IMR-90 (cell line): ENCODE results near the gene CTAG1A. TPM values are rescaled to one million over a fixed set of nuclear protein-coding genes. Genes with fewer than 3 reads are reported as not detected.

Experiments used
- ATAC-seq: fragments of 200-7000 bp; cut with Tn5 transposase; 2 replicates; pipeline ENCODE4 v1.9.1; 2020; ENCODE audit warnings: low read depth, mild to moderate bottlenecking, moderate library complexity
- BruUV-seq: library from RNA; stranded (reverse); fragments of 400-500 nt; replicated peaks from 2 replicates; lab custom pipeline; 2021; lab: Mats Ljungman, UMichigan
- CTCF ChIA-PET: fragments of 300-600 bp; formaldehyde crosslinking; extraction: SDS; loops from one replicate; lab custom pipeline; 2021; ENCODE audit warnings: antibody characterized with exemption; lab: Yijun Ruan, JAX
- POLR2A ChIA-PET: fragments of 300-600 bp; sonication (Branson Sonifier 250); formaldehyde crosslinking; loops from one replicate; lab custom pipeline; 2022; ENCODE audit warnings: antibody characterized with exemption; ENCODE audit not compliant: unreplicated experiment; lab: Charles Lee
- DNase-seq: peaks from one replicate; pipeline ENCODE4 v3.0.0; 2013
- H2AFZ ChIP-seq: replicated peaks from 2 replicates; pipeline ENCODE3; 2013; ENCODE audit warnings: low read length, mild to moderate bottlenecking; ENCODE audit not compliant: poor library complexity
- H2AK5ac ChIP-seq: 2 replicates; pipeline ENCODE4 v1.6.1; 2013; ENCODE audit warnings: low read depth, low read length, inconsistent platforms
- H2AK9ac ChIP-seq: replicated peaks from 2 replicates; pipeline ENCODE3; 2013; ENCODE audit warnings: mild to moderate bottlenecking, low read depth, low read length, moderate library complexity; ENCODE audit not compliant: poor library complexity
- H2BK120ac ChIP-seq: 2 replicates; pipeline ENCODE4 v1.6.1; 2013; ENCODE audit warnings: low read depth, low read length, inconsistent platforms
- H2BK15ac ChIP-seq: 3 replicates; pipeline ENCODE4 v1.6.1; 2013; ENCODE audit warnings: low read depth, low read length, inconsistent platforms
- H2BK20ac ChIP-seq: 2 replicates; pipeline ENCODE4 v1.6.1; 2013; ENCODE audit warnings: low read depth, mild to moderate bottlenecking, inconsistent platforms, low read length, moderate library complexity
- H2BK5ac ChIP-seq: 2 replicates; pipeline ENCODE4 v1.6.1; 2013; ENCODE audit warnings: mild to moderate bottlenecking, low read depth, low read length, inconsistent platforms; ENCODE audit not compliant: poor library complexity, severe bottlenecking
- H3K14ac ChIP-seq: replicated peaks from 2 replicates; pipeline ENCODE4 v1.6.1; 2013; ENCODE audit warnings: low read depth, low read length, inconsistent platforms
- H3K18ac ChIP-seq: 2 replicates; pipeline ENCODE4 v1.6.1; 2013; ENCODE audit warnings: low read depth, low read length, control low read depth
- H3K23ac ChIP-seq: 2 replicates; pipeline ENCODE4 v1.6.1; 2013; ENCODE audit warnings: low read depth, low read length, inconsistent platforms
- H3K27ac ChIP-seq: 2 replicates; pipeline ENCODE4 v1.5.1; 2013; ENCODE audit warnings: mild to moderate bottlenecking, control low read depth, low read length; ENCODE audit not compliant: insufficient read depth
- H3K27me3 ChIP-seq: 2 replicates; pipeline ENCODE4 v1.6.1; 2013; ENCODE audit warnings: low read length; ENCODE audit not compliant: control insufficient read depth, insufficient read depth
- H3K36me3 ChIP-seq: 2 replicates; pipeline ENCODE4 v1.6.1; 2013; ENCODE audit warnings: low read length, mixed read lengths; ENCODE audit not compliant: control insufficient read depth, insufficient read depth
- H3K4ac ChIP-seq: 2 replicates; pipeline ENCODE4 v1.6.1; 2013; ENCODE audit warnings: low read depth, low read length, inconsistent platforms
- H3K4me1 ChIP-seq: 2 replicates; pipeline ENCODE4 v1.6.1; 2013; ENCODE audit warnings: low read length, mixed read lengths; ENCODE audit not compliant: control insufficient read depth, insufficient read depth
- H3K4me2 ChIP-seq: 2 replicates; pipeline ENCODE4 v1.6.1; 2013; ENCODE audit warnings: low read depth, mild to moderate bottlenecking, control low read depth, low read length, moderate library complexity
- H3K4me3 ChIP-seq: 2 replicates; pipeline ENCODE4 v1.5.1; 2013; ENCODE audit warnings: low read depth, mild to moderate bottlenecking, control low read depth, low read length, moderate library complexity; ENCODE audit not compliant: insufficient read depth
- H3K56ac ChIP-seq: 2 replicates; pipeline ENCODE4 v1.6.1; 2013; ENCODE audit warnings: low read length, inconsistent platforms; ENCODE audit not compliant: insufficient read depth; ENCODE audit errors: extremely low read depth
- H3K79me1 ChIP-seq, 2 experiments: 2 replicates each; pipeline ENCODE4 v1.6.1; 2013; ENCODE audit warnings: low read length in 2 of 2, inconsistent platforms in 1 of 2, low read depth in 1 of 2
- H3K9ac ChIP-seq: 2 replicates; pipeline ENCODE4 v1.6.1; 2013; ENCODE audit warnings: low read depth, low read length, control low read depth
- H3K9me1 ChIP-seq: 2 replicates; pipeline ENCODE4 v1.6.1; 2013; ENCODE audit warnings: low read length, inconsistent platforms; ENCODE audit not compliant: insufficient read depth
- H3K9me3 ChIP-seq: 2 replicates; pipeline ENCODE4 v1.6.1; 2013; ENCODE audit warnings: low read length; ENCODE audit not compliant: control insufficient read depth, insufficient read depth
- H4K20me1 ChIP-seq: 2 replicates; pipeline ENCODE4 v1.6.1; 2013; ENCODE audit warnings: low read length, inconsistent platforms; ENCODE audit not compliant: insufficient read depth
- H4K5ac ChIP-seq: 2 replicates; pipeline ENCODE4 v1.6.1; 2013; ENCODE audit warnings: mild to moderate bottlenecking, low read depth, low read length, control low read depth
- H4K8ac ChIP-seq, 2 experiments: 2 replicates each; pipeline ENCODE4 v1.6.1; 2013; ENCODE audit warnings: low read depth in 2 of 2, low read length in 2 of 2, control low read depth in 1 of 2, inconsistent platforms in 1 of 2
- H4K91ac ChIP-seq: 2 replicates; pipeline ENCODE4 v1.6.1; 2013; ENCODE audit warnings: low read depth, low read length, inconsistent platforms; ENCODE audit not compliant: insufficient read depth
- BHLHE40 ChIP-seq: fragments of 150-350 bp; IDR thresholded peaks from 2 replicates; pipeline ENCODE4 v1.6.1; 2016; ENCODE audit warnings: mild to moderate bottlenecking, low read depth, low read length
- CEBPB ChIP-seq: IDR thresholded peaks from 2 replicates; pipeline ENCODE4 v1.6.1; 2012; ENCODE audit warnings: low read depth, low read length, improper control_type of control experiment
- CHD1 ChIP-seq: IDR thresholded peaks from 2 replicates; pipeline ENCODE4 v1.6.1; 2012; ENCODE audit warnings: low read depth, low read length, improper control_type of control experiment
- FOS ChIP-seq: fragments of 150-350 bp; IDR thresholded peaks from 2 replicates; pipeline ENCODE4 v1.6.1; 2016; ENCODE audit warnings: low read depth, low read length
- MAZ ChIP-seq: IDR thresholded peaks from 2 replicates; pipeline ENCODE4 v1.6.1; 2012; ENCODE audit warnings: low read depth, mild to moderate bottlenecking, low read length, improper control_type of control experiment, moderate library complexity, borderline replicate concordance
- POLR2A ChIP-seq: IDR thresholded peaks from 2 replicates; pipeline ENCODE4 v1.6.1; 2012; ENCODE audit warnings: mild to moderate bottlenecking, low read depth, low read length
- WGBS, 2 experiments: methylation state at CpG; one replicate each; pipeline versions ENCODE4 v1.1.5 to v1.1.7; 2013; ENCODE audit warnings: missing lambda C conversion rate in 2 of 2; ENCODE audit not compliant: insufficient read length in 1 of 2; ENCODE audit errors: extremely low coverage in 2 of 2; 5-methylcytosine and 5-hydroxymethylcytosine counted together
- dilution Hi-C: fragments of 300-500 bp; cut with HindIII; formaldehyde crosslinking; loops from one replicate; pipeline ENCODE4 v1.14.3; 2018; ENCODE audit warnings: low sequenced_read_pairs; ENCODE audit not compliant: unreplicated experiment
- in situ Hi-C: fragments of 300-500 bp; cut with MboI; formaldehyde crosslinking; loops from 3 replicates; pipeline ENCODE4 v1.14.3; 2019; ENCODE audit warnings: low sequenced_read_pairs, inconsistent platforms, mixed read lengths
- intact Hi-C: fragments of 100-400 bp; cut with micrococcal nuclease; formaldehyde crosslinking; loops from 2 replicates; pipeline ENCODE4 v1.10.0; 2022
- polyA plus RNA-seq, 3 experiments: library from polyadenylated mRNA; depleted of rRNA; stranded (reverse); fragments of >200 nt; gene quantifications; 2 replicates each; pipeline ENCODE4 v1.2.3, GENCODE V29; 2012; ENCODE audit warnings: low replicate concordance in 1 of 3
- total RNA-seq: library from RNA; depleted of rRNA; stranded (reverse); fragments of >200 nt; gene quantifications from 2 replicates; pipeline ENCODE4 v1.2.3, GENCODE V29; 2012
- TF ChIP-seq, protein P1 (sequence below): fragments of 150-350 bp; IDR thresholded peaks from 2 replicates; pipeline ENCODE4 v1.6.1; 2016; ENCODE audit warnings: low read depth, mild to moderate bottlenecking, low read length, moderate library complexity, borderline replicate concordance
- TF ChIP-seq, protein P2 (sequence below): conservative IDR thresholded peaks from 2 replicates; pipeline ENCODE4 v1.5.1; 2012; ENCODE audit warnings: mild to moderate bottlenecking, low read depth, low read length, improper control_type of control experiment
- TF ChIP-seq, protein P3 (sequence below): fragments of 150-350 bp; IDR thresholded peaks from 2 replicates; pipeline ENCODE4 v1.6.1; 2017; ENCODE audit warnings: mild to moderate bottlenecking, antibody characterized with exemption, low read length, low read depth

The CTAG1A gene
- total and polyA plus RNA-seq, 2 of the 4 experiments (the other 2 are of a cell fraction): not detected

DNA sequence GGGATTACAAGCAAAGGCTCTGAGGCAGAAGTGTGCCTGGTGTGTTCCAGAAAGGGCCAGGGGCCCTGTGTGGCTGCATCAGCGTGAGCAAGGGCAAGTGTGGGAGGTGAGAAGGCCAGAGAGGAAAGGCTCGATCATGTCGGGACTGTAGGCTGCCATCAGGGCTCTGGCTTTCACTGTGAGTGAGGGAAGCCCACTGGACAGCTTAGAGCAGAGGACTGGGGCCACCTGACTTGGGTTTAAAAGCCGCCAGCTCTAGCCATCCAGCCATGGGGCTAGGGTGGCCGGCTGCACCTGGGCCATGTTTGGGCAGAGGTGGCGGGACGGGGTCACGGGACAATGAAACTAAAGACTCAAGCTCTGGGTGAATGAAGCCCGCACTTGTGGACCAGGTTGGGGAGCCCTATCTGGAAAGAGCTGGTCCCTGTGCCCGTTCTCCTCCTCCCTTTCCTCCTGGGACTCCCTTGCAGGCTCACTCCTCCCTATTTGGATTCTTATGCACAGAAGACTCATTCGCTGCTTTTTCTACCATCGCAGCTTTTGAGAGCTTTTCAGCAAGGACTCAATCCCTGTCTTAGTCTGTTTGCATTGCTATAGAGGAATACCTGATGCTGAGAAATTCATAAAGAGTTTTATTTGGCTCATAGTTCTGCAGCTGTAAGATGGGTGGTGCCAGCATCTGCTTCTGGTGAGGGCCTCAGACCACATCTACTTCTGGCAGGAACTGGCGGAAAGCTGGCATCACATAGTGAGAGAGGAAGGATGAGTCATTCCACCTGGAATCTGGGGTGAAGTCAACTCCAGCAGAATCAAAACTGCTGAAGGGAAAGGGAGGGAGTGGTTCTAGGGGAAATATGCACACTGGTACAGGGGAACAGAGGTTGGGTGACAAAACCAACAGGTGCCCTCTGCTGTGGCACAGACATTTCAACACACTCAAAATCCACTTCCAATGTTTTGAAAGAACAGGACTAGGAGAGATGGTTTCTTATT lies 18.8 kb downstream of the CTAG1A start:
- no peak overlapping the region for H3K27ac ChIP-seq
- H2AK9ac ChIP-seq: peak overlapping the region; percentile 39
- peak; percentile 57 for DNase-seq
- WGBS, 2 experiments: 72% methylated on average over 4 of the region's 13 CpGs; no CpG with 5 or more reads in 1 of the 2 experiments
- POLR2A ChIA-PET: no interaction called here
- H2AK5ac ChIP-seq: no peak overlapping the region
- no peak overlapping the region for H3K56ac ChIP-seq
- H2AFZ ChIP-seq: no peak overlapping the region
- H3K4me2 ChIP-seq: no peak overlapping the region
- peak; percentile 60 for ATAC-seq
- H3K23ac ChIP-seq: no peak overlapping the region
- TF ChIP-seq BHLHE40: no peak
- TF ChIP-seq CHD1: no peak
- TF ChIP-seq, protein P1, sequence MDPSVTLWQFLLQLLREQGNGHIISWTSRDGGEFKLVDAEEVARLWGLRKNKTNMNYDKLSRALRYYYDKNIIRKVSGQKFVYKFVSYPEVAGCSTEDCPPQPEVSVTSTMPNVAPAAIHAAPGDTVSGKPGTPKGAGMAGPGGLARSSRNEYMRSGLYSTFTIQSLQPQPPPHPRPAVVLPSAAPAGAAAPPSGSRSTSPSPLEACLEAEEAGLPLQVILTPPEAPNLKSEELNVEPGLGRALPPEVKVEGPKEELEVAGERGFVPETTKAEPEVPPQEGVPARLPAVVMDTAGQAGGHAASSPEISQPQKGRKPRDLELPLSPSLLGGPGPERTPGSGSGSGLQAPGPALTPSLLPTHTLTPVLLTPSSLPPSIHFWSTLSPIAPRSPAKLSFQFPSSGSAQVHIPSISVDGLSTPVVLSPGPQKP: no peak
- TF ChIP-seq, protein P2, sequence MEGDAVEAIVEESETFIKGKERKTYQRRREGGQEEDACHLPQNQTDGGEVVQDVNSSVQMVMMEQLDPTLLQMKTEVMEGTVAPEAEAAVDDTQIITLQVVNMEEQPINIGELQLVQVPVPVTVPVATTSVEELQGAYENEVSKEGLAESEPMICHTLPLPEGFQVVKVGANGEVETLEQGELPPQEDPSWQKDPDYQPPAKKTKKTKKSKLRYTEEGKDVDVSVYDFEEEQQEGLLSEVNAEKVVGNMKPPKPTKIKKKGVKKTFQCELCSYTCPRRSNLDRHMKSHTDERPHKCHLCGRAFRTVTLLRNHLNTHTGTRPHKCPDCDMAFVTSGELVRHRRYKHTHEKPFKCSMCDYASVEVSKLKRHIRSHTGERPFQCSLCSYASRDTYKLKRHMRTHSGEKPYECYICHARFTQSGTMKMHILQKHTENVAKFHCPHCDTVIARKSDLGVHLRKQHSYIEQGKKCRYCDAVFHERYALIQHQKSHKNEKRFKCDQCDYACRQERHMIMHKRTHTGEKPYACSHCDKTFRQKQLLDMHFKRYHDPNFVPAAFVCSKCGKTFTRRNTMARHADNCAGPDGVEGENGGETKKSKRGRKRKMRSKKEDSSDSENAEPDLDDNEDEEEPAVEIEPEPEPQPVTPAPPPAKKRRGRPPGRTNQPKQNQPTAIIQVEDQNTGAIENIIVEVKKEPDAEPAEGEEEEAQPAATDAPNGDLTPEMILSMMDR: no peak
- no peak for TF ChIP-seq CEBPB
- TF ChIP-seq FOS: peak; percentile 24; the same call in 1 of the 2 replicates
- TF ChIP-seq, protein P3, sequence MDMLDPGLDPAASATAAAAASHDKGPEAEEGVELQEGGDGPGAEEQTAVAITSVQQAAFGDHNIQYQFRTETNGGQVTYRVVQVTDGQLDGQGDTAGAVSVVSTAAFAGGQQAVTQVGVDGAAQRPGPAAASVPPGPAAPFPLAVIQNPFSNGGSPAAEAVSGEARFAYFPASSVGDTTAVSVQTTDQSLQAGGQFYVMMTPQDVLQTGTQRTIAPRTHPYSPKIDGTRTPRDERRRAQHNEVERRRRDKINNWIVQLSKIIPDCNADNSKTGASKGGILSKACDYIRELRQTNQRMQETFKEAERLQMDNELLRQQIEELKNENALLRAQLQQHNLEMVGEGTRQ: no peak
- no peak for TF ChIP-seq POLR2A
- TF ChIP-seq MAZ: 0 out of 2 replicates have a peak, but pooled peaks have one; percentile 14
- no peak overlapping the region for H2BK120ac ChIP-seq
- no peaks in the 10 kb centered on the region; the same call in 1 of the 2 replicates for H3K4me1 ChIP-seq
- no peak overlapping the region for H4K5ac ChIP-seq
- H4K20me1 ChIP-seq: no peaks in the 10 kb centered on the region
- no peak overlapping the region for H3K4ac ChIP-seq
- no peak overlapping the region for H4K91ac ChIP-seq
- in situ Hi-C loops: no loop called here
- dilution Hi-C loops: no loop called here
- H3K4me3 ChIP-seq: no peak overlapping the region
- H3K36me3 ChIP-seq: no peaks in the 10 kb centered on the region
- intact Hi-C loops: no loop called here
- CTCF ChIA-PET: no interaction called here
- H2BK5ac ChIP-seq: no peak overlapping the region
- no peak overlapping the region for H4K8ac ChIP-seq
- H3K79me1 ChIP-seq: no peaks in the 10 kb centered on the region
- no peak overlapping the region for H2BK15ac ChIP-seq
- no peaks in the 10 kb centered on the region for H3K9me1 ChIP-seq
- H3K14ac ChIP-seq: no peak overlapping the region
- no peak overlapping the region for H3K9ac ChIP-seq
- peaks cover 3% of the 10 kb centered on the region for H3K9me3 ChIP-seq
- no peak overlapping the region for H3K18ac ChIP-seq
- peaks cover 5% of the 10 kb centered on the region for H3K27me3 ChIP-seq
- no TSS peak for BruUV-seq
- H2BK20ac ChIP-seq: no peak overlapping the region
